HG02763 (cell line): Measurements from ENCODE around the gene MSI2.

ENCODE experiments used
- ATAC-seq: cut with Tn5 transposase; IDR thresholded peaks from one replicate; pipeline ENCODE4 v1.9.1; 2021; ENCODE audit warnings: mild to moderate bottlenecking, moderate library complexity; ENCODE audit not compliant: unreplicated experiment

MSI2 gene

DNA sequence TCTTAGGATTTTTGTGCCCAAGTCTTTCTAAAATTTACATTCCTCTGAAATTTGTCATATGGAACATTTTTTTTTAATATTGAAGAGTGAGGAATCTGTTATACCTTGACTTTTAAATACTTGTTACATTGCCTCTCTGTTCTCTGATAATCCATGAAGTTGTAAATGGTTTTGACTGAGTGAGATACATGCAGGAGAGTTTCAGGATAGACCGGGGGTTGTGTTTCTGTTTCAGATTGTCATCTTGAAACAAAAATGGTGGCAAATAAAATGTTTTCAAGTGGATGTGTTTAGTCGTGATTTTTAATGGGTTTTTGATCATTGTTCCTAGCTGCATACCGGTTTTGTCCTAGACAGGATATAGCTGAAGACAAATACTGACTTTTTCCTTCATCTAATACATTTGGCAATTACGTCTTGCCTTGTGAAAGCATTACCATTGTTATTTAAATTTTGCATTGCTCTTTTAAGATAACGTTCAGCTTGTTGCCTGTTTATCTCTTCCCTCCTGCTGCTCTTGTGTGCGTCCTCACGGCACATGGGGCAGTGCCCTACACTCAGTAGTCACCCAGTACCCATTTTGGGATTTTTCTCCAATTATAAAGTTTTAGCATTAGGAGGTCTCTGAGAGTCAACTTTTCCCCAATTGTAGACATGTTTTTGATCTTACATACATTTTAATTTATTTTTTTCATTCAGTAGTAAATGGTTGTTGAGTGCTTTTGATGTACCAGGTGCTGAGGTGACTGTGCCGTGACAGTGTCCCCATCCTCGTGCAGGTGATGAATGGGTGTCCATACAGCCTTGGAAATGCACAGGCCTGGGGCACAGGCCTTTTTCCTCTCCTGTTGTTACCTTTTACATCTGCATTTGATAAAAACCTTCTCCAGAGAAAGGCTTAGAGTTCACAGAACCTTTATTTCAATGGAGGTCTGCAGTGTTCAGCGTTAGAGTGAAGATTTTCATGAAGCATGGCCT is 169.9 kb downstream of the MSI2 start:
- ATAC-seq: no peak

DNA sequence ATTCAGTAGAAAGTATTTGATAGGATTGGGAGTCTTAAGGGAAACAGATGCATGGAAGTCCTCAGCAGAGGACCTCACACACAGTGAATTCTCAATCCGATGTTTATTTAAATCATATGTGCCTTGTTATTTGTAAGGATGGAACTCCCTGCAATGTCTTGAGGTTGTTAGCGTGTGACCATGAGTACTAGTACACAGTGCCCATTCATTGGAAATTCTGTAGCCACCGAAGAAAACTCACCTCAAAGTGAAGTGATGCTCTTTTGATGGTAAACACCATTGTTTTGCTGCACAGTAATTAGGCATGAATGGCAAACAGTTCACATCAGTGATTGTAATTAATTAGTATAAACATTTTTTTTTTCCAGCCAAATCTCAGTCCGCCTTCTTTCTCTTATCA is 173.6 kb downstream of the MSI2 start:
- no peak for ATAC-seq

DNA sequence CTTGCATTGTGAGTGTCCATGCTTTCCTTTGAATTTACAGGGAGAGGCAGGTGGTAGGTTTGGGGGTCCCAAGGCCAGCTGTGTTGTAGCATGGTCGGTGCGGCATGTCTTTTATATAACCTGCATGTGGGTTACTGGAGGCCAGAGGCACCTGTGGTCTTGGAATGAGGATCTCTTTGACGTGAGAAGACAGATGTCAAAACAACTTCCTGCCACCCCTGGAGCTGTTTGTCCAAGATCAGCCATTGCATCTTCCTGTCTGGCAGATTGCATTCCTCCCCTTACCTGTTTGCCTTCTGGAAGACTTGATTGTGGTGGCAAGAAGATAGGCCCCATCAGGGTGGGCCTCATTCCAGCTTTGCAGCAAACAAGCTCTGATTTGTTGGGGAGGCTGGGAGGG is 175.1 kb downstream of the MSI2 start:
- no peak for ATAC-seq

DNA sequence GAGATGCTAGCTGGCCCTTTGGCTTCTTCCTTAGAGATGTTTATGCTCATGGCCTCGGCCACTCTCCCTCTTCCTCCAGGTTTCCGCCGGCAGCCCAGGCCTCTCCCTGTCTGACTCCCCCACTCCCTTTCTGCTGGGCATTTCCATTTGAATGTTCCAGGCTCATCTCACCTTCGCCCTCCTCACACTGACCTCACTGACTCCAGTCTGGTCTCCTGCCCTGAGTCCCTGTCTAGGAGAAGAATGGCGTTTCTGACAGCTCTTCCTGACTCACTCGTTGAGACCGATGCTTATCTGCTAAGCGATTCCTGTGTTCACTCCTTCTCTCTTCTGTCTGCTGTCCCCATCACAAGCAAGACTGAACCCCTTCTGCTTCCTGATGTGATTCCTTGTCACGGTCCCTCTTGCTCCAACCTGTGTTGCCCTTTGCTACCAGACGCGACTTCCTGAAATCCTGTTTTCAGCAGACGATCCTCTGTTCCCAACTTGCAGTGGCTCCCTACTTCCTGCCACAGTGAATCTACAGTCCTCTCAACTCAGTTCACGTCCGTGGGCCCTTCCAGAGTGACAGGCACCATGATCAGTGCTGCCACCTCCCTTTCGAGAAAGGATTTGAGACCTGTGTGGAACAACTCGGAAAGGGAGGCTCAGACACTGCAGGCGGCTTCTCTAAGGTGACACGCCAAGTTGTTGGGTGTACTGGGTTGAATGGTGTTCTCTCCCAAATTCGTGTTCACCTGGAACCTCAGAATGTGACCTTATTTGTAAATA is 176.4 kb downstream of the MSI2 start:
- no peak for ATAC-seq

DNA sequence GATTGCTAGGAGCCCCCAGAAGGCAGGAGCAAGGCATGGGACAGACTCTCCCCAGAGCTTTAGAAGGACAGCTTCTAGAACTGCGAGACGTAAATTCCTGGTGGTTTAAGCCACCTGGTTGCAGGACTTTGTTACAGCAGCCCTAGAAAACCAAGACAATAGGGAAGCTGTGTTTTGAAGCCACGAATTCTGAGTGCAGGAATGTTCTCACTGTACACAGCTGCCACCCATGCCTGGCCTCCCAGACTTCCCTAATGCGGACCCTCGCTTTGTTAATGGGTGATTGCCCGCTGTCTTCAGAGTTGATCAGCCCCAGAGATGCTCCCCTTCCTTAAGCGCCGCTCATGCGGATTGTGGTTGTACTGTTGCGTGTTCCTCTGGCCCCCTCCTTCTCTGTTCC is 177.1 kb downstream of the MSI2 start:
- no peak for ATAC-seq

DNA sequence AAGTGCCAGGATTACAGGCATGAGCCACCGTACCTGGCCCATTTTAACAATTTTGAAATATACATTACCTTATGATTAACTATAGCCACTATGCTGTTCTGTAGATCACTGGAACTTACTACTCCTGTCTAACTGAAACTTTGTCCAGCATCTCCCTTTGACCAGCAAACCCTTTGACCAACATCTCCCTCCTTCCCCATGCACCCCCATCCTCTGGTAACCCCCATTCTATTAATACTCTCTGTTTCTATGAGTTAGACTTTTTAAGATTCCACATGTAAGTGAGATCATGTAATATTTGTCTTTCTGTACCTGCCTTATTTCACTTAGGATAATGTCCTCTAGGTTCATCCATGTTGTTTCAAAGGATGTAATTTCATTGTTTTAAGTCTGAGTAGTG is 178.0 kb downstream of the MSI2 start:
- no peak for ATAC-seq

DNA sequence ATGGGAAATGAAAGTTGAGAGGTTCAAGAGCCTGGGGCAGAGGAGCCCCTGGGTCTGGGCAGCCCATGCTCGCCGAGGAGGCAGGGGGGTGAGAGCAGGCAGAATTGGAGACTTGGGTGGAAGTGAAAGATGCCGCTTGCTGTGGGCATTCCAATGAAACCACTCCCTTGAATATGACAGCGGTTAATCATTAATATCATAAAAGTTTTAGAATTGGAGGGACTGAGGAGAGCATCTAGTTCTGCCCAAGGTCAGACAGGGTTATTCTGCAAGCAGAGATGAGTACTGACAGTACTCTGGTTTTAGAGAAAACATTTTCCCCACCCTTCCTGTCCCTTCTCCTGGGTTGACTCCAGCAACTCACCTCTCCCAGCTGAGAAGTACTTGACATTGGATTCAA is 180.2 kb downstream of the MSI2 start:
- ATAC-seq: no peak

DNA sequence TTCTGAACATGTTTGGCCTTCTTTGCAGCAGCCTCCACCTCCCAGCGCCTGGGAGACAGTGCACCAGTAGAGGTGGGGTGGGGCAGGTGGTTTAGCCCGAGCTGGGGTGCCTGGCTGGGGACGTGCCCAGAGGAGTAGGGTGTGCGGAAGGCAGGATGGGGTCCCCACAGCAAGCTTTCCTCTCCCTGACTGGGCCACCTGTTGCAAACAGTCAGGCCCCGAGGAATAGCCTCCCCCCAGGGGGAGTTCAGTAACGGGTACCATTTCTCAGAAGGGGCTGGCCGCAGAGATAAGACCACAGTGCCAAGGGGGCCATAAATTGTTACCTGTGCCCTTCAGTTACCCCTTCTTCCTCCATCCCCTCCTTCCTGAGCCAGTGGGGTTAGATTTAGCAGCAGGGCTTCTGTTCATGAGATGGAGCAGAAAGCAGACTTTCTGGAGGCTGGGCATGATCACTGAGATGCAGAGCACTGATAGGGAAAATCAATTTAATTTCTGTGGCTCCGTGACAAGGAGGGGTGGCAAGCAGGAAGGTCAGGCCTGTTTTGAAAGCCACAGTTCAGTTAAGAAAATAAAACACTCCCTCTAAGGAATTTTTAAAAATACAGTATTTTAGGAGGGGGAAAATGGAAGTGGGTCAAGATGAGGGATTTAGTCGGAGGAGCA is 181.9 kb downstream of the MSI2 start:
- ATAC-seq: no peak

DNA sequence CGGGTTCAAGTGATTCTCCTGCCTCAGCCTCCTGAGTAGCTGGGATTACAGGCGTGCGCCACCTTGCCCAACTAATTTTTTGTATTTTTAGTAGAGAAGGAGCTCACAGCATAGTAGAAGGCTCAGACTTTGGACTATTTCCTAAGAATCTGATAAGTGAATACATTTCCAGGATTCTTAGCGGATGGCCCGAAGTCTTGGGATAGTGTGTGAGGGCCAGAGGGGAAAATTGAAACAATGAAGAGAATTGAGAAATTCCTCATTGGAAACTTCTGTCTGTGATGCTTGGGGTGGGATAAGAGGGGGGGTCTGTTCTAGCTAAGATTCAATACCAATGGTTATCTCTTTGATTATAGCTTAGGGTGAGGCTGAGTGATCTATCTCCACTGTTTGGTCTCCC is 183.3 kb downstream of the MSI2 start:
- no peak for ATAC-seq

DNA sequence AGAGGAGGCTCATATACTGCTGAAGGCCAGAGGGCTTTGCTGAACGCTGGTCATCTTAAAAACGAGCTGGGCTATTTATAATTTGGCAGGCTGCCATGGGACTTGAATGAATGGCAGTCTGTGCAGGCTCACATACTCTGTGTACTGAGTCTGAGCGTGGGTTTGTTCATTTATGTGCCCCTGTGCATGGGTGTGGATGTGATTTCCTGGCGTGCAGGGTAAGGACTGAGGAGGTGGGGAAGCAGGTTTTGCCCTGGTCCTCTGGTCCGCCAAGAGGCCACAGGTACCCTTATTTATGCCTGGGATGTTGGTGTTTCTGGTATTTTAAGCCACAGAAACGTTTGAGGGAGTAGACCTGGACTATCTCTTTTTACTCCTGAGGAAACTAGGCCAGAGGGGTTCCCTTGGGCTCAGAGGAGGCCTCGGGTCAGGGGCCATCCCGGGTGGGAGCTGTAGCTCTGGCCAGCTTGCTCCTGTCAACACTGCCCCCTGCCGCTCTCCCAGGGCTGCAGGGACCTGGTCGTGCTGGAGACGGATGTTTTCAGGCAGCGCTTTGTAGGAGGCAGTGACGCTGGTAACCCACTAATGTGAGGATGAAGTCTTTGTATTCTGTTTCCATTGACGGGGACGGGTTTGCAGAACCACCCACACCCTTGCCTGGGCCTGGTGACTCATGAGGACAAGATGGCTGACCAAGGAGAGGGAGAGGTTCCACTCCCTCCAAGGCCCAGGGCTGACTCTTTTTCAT is 184.4 kb downstream of the MSI2 start:
- no peak for ATAC-seq

DNA sequence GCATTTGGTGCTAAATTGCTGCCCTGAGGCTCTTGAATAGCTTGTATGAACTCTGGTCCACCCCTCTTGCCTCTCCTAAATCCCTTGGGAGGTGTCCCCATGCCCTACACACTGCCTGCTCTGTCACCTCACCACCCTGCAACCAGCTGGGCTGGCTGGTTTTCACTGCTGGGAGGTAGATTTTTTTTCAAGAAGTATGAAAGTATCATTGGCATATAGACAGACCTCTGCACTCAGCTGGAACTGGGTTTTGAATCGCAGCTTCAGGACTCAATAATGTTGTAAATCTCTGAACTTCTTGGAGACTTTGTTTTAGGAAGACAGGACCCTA is 184.9 kb downstream of the MSI2 start:
- no peak for ATAC-seq

DNA sequence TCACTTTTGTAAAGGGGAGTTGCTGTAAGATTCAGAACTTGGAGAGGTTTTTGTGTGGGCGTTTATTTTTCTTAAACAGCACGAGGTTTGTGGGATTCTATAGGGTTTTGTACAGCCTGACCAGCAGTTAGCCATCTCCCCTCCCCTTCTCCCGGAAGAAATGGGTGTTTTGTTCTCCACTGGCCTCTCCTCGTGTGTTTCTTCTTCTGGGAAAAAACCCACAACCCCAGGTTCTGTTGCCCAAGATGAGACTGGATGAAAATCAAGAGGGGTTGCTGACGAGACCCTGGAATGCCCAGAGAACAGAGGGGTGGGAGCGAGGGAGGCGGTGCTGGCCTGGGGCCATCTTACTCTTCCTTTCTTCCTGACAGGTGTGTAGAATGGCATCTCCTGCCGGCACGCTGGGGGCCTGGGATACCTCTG is 186.1 kb downstream of the MSI2 start:
- no peak for ATAC-seq

DNA sequence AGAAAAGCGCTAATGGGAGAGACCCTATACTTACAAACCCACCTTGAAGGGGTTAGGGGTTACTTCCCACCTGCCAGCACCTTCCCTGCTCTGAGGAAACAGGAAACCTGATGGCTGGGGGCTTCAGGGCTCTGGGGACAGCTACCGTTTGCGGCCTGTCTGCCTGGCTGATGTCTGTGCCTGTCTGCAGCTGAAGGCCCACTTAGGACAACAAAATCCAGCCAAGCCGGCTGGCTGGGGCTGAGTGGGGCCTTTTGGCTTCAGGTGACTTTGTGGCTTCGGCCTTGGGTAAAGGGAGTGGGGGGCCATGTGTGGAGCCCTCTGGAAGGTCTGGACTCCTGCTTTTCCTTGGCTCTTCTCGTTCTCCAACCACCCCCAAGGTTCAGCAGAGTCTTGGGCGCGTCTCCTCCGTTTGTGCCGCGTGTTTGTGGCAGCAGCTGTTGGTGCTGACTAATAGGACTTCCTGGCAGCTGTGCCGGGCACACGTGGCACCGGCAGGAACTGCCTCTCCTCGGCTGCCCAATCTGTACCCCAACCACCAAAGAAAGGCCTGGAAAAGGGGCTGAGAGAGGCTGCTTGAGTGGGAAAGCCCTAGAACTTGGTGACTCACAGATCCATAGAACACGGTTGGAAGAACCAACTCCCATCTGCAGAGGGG is 186.7 kb downstream of the MSI2 start:
- ATAC-seq: no peak

DNA sequence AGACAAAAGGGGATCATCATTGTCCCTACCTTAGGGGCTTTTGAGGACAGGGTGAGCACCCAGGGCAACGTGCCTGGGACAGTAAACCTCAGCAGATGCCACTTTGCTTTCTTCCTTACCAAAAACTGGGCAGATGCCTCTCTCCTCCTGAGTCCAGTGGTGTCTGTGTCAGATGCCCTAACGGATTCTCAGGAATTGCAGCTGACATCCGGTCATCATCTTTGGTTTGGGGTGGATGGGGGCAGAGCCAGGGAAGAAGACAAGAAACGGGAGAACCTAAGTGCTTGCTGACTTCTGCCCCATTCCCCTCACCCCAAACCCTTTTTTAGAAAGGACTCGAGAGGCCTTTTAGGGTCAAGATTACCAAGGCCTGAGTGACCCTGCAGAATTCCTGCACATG is 187.5 kb downstream of the MSI2 start:
- ATAC-seq: no peak

DNA sequence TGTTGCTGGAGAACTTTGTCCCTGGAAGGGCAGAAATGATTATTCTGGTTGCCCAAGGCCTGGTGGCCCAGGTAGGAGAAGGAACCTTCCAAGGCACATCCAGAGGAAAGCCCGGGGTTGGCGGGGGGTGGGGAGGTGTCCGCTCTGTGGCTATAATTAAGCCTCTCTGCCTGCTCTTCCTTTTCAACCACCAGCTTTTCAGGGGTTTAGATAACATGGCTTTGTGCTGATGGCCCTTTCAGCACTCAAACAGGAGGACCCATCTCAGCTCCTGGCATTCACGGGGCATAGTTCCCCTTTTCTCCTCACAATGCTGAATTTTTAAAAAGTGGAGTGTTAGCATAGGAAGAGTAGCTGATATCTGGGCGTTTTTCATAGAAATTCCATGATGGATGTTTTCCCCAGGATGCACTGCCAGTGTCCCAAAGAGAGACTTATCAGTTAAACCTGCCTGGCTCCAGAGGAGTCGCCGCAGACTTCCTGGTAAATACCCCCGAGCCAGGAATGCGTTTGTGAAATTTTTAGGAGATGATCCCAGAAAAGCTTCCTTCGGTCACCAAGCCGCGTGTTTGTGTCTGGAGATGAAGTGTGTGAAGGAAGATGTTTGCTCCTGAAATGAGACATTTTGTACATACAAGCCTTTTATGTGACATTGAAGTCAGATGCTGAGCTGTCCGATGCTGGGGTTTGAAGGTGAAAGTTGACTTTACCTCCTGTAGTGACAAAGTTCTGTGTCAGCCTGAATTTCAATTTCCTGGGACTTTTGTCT is 188.5 kb downstream of the MSI2 start:
- ATAC-seq: no peak

DNA sequence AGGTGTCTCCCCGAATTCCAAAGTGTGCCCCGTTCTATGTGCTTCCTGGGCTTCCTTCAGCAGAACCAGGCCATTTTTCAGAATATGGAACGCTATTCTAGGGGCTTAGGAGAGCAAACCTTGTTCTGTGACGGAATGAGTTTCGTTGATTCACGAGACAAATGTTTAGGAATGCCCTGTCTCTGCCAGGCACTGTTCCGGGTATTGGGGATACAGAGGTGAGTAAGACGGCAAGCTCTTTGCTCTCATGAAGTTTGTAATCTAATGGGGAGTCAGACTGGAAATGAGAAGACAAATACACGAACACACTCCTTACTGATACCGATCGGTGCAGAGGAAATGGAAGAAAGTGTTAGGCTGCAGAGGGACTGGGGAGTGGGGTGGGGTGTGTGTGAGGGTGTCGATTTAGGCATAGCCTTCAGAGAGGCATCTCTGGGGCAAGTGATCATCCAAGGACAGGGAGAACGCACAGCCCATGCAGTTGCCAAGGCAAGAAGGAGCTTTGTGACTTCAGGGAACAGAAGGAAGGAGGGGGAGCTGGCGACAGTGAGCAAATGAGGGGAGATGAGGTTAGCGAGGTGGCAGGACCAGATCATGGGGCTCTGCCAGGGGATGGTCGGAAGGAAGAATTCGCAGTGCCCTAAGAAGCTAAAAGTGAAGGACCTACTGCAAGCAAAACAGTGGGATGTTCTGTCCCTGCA is 189.6 kb downstream of the MSI2 start:
- ATAC-seq: no peak

DNA sequence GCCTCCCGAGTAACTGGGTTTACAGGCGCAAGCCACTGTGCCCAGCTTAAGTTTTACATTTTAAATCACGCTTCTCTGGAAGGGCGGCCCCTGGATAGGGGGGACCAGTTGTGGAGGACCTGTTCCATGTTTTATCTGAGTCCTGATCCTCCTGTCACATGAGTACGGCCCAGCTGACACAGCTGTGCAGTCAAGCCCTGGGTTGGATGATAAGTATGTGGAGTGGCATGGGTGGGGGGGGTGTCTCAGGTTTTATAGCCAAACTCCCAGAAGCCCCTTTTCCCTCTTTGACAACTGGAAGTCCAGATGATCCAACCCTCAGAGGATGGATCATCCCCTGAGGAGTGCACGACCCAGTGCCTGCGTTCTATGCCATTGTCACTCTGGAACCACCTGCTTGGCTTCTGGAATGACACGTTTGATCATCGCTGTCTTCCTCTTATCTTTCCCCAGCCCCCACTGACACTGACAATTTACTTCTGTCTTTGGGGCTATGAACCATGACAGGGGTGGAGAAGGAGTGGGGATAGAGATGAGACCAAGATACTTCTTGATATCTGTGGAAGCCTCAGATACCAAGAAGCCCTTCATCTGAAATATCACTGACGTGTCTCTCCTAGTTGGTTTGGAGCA is 191.2 kb downstream of the MSI2 start:
- ATAC-seq: no peak

DNA sequence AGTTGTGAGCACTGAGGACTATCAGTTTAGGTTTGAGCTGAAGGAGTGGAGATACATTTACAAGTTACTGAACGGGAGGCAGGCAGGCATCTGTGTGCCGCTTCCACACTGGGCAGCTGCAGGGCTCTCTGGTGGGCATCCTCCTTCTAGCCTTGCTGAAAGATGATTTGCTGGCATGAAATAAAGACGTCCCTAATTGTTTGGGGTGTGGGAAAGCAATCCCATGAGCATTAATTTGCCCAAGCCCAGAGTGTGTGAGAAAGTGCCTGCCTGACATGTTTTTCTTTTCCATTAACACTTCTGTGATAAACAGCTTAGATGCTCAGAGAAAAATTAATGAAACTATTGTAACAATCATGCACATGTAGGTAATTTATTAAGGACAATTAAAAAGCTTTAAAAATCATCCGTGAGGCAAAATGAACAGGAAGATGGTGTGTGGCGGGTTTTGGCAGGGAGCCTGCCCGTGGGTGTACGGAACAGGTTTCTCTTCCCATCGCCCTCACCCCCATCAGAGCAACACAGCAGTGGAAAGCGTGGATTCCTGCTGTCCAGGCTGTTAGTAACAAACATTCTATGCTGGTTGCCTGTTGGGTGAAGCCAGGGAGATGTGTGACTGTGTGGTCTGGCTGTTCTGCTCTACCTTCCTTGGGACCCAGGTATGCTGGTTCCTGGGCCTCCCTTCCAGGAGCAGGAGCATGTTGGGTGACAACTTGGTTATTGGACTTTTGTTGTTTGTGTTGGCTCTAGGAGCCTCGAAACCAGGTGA is 191.9 kb downstream of the MSI2 start:
- no peak for ATAC-seq
